Parathyroid adenoma (tissue), 2 donors: ENCODE results near the gene C16orf96.

Experiments used
- H2AFZ ChIP-seq: fragments of 300-600 bp; sonication (generic); one replicate; pipeline ENCODE4 v1.7.0; 2017; ENCODE audit warnings: antibody characterized with exemption, mild to moderate bottlenecking
- H3K27ac ChIP-seq: fragments of 300-600 bp; sonication (generic); one replicate; pipeline ENCODE4 v1.7.0; 2017
- H3K27me3 ChIP-seq: fragments of 300-600 bp; sonication (generic); one replicate; pipeline ENCODE4 v1.7.0; 2017; ENCODE audit warnings: low read length; ENCODE audit not compliant: control insufficient read depth, insufficient read depth
- H3K36me3 ChIP-seq: fragments of 300-600 bp; sonication (generic); one replicate; pipeline ENCODE4 v1.7.0; 2017; ENCODE audit warnings: low read length; ENCODE audit not compliant: control insufficient read depth, insufficient read depth
- H3K4me1 ChIP-seq: fragments of 300-600 bp; sonication (generic); one replicate; pipeline ENCODE4 v1.7.0; 2017; ENCODE audit warnings: control low read depth
- H3K4me2 ChIP-seq: fragments of 300-600 bp; sonication (generic); one replicate; pipeline ENCODE4 v1.7.0; 2017; ENCODE audit warnings: low read length
- H3K4me3 ChIP-seq: fragments of 300-600 bp; sonication (generic); one replicate; pipeline ENCODE4 v1.7.0; 2017; ENCODE audit warnings: low read depth, low read length
- H3K79me2 ChIP-seq: fragments of 300-600 bp; sonication (generic); one replicate; pipeline ENCODE4 v1.7.0; 2017; ENCODE audit warnings: control low read depth
- H3K9ac ChIP-seq: fragments of 300-600 bp; sonication (generic); one replicate; pipeline ENCODE4 v1.7.0; 2017; ENCODE audit warnings: mild to moderate bottlenecking
- H3K9me3 ChIP-seq: fragments of 300-600 bp; sonication (generic); one replicate; pipeline ENCODE4 v1.7.0; 2017; ENCODE audit warnings: low read length; ENCODE audit not compliant: control insufficient read depth
- TF ChIP-seq, protein P1 (sequence below): fragments of 300-600 bp; sonication (generic); IDR thresholded peaks from one replicate; pipeline ENCODE4 v1.7.0; 2017; ENCODE audit warnings: antibody characterized with exemption, mild to moderate bottlenecking
- donor health status: primary hyperparathyroidism.

The C16orf96 gene

DNA sequence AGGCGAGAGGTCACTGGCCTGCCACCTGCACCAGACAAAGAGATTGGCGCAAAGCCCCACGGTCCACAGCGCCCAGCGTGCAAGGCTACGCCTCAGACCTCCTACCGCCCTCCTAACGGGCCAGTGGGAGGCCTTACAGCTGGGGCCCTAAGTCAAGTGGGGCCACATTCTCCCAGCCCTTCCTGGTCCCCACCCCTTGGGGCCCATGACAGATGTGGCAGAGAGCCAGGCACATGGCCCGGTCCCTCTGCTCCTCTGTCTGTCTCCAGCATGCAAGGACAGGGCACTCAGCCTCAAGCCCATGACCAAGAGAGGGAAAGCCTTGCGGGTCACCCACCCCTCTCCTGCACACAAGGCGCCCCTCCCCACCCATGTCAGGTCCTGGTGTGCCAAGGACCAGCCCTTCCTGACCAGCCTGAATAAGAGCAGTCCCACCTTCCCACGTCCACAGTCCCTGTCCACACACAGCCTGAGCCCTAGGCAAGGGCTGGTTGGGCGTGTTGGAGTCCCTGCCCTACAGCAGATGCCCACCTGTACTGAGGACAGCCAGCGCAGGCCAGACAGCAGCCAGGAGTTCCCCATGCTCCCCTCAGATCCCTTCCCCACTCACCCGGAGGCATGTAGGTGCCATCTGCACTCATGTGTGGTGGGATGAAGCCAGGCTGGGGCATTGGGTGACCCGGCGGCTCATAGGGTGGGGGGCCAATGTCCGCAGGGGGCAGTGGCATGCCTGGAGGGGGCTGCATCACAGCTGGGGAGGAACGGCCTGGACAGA, 42.9 kb upstream of the C16orf96 start:
- no peak overlapping the region for H3K4me2 ChIP-seq
- no peaks in the 10 kb centered on the region for H3K36me3 ChIP-seq
- H3K27ac ChIP-seq, result no peak overlapping the region
- H2AFZ ChIP-seq, result no peak overlapping the region
- H3K4me1 ChIP-seq, result no peaks in the 10 kb centered on the region
- no peaks in the 10 kb centered on the region for H3K9me3 ChIP-seq
- no peaks in the 10 kb centered on the region for H3K27me3 ChIP-seq
- TF ChIP-seq, protein P1, sequence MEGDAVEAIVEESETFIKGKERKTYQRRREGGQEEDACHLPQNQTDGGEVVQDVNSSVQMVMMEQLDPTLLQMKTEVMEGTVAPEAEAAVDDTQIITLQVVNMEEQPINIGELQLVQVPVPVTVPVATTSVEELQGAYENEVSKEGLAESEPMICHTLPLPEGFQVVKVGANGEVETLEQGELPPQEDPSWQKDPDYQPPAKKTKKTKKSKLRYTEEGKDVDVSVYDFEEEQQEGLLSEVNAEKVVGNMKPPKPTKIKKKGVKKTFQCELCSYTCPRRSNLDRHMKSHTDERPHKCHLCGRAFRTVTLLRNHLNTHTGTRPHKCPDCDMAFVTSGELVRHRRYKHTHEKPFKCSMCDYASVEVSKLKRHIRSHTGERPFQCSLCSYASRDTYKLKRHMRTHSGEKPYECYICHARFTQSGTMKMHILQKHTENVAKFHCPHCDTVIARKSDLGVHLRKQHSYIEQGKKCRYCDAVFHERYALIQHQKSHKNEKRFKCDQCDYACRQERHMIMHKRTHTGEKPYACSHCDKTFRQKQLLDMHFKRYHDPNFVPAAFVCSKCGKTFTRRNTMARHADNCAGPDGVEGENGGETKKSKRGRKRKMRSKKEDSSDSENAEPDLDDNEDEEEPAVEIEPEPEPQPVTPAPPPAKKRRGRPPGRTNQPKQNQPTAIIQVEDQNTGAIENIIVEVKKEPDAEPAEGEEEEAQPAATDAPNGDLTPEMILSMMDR, result no peak
- H3K9ac ChIP-seq, result no peak overlapping the region
- no peak overlapping the region for H3K4me3 ChIP-seq
- no peaks in the 10 kb centered on the region for H3K79me2 ChIP-seq

DNA sequence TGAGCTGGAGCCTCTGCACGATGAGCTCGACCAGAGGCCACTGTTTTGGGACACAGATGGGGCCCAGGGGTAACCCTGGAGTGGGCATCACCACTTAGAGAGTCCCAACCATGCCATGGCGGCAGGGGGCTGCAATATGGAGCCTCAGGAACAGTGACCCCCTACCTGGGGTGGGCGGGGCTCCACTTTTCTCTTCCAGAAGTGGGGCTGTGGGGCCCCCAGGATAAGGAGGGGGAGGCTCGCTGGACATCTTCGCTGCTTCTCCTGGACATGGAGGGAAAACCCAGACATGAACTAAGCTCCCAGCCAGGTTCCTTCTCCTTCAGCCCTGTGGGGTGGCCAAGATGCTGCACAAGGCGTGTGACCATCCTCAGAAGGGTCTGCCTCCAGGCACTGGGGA, 42.3 kb upstream of the C16orf96 start:
- Histone ChIP-seq H3K4me3 (no peak overlapping the region), H3K9me3 (no peaks in the 10 kb centered on the region), H3K79me2 (no peaks in the 10 kb centered on the region), H3K27me3 (no peaks in the 10 kb centered on the region), H3K27ac (no peak overlapping the region), H3K4me2 (no peak overlapping the region), H3K4me1 (no peaks in the 10 kb centered on the region), H2AFZ (no peak overlapping the region), H3K9ac (no peak overlapping the region), H3K36me3 (no peaks in the 10 kb centered on the region)
- TF ChIP-seq, protein P1, result no peak

DNA sequence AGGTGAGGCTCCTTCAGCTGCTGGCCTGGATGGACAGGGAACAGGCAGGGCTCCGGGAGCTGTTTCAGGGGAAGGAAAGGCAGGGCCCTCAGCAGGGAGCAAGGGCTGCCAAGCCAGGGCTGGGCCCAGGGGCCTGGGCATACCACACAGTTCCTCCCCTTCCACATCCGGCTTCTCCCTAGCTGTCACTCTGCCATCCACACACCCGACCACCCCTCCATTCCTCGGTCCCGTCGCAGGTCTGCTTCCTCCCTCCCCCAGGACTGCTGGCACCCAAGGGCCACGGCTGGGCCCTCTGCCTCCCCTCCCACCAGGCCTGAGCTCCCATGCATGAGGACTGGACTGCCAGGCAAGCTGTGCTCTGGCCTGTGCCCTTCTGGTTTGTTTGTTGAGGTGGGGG, 41.5 kb upstream of the C16orf96 start:
- Histone ChIP-seq H3K36me3 (no peaks in the 10 kb centered on the region), H3K27ac (peak overlapping the region; percentile 37), H2AFZ (no peak overlapping the region), H3K79me2 (no peaks in the 10 kb centered on the region), H3K4me2 (no peak overlapping the region), H3K9me3 (no peaks in the 10 kb centered on the region), H3K9ac (no peak overlapping the region), H3K4me3 (no peak overlapping the region), H3K27me3 (no peaks in the 10 kb centered on the region), H3K4me1 (no peaks in the 10 kb centered on the region)
- TF ChIP-seq, protein P1, result no peak

DNA sequence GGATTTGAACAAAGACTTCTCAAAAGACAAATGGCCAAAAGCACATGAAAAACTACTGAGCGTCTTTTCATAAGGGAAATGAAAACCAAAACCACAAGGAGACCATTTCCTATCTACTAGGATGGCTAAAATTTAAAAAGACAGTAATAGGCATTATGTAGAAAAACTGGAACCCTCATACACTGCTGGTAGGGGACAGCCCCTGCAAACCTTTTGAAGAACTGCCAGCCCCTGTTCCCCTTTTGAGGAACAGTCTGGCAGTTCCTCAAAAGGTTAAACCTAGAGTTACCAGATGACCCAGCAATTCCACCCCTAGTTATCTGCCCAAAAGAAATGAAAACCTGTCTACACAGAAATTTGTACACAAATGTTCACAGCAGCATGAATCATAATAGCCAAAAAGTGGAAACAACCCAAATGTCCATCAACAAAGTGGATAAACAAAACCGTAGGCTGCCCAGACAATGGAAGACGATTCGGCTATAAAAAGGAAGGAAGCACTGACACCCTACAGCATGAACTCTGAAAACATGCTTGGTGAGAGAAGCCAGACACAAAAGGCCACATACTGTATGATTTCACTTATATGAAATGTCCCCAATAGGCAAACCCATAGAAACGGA, 40.4 kb upstream of the C16orf96 start:
- H3K27ac ChIP-seq, result no peak overlapping the region

More for the DNA sequence above, 40.4 kb upstream of the C16orf96 start:
- H3K4me2 ChIP-seq, result no peak overlapping the region
- H3K4me3 ChIP-seq, result no peak overlapping the region
- no peaks in the 10 kb centered on the region for H3K27me3 ChIP-seq
- no peaks in the 10 kb centered on the region for H3K9me3 ChIP-seq
- no peak overlapping the region for H3K9ac ChIP-seq
- no peaks in the 10 kb centered on the region for H3K4me1 ChIP-seq
- H3K79me2 ChIP-seq, result no peaks in the 10 kb centered on the region
- no peak overlapping the region for H2AFZ ChIP-seq
- no peaks in the 10 kb centered on the region for H3K36me3 ChIP-seq
- TF ChIP-seq, protein P1, result no peak
